HEK293T (cell line): ENCODE measurements around the gene MED12L.
"Not testable (repeated sequence)": the region's sequence is repeated elsewhere in the genome, so short reads cannot be mapped to it uniquely, and the experiment has no call there.

ENCODE experiments used
- CTCF ChIA-PET: fragments of 350-600 bp; formaldehyde crosslinking; extraction: SDS; loops from one replicate; lab custom pipeline; 2021; ENCODE audit warnings: antibody characterized with exemption, inconsistent platforms; lab: Yijun Ruan, JAX
- POLR2A ChIA-PET: fragments of 350-600 bp; formaldehyde crosslinking; extraction: SDS; loops from one replicate; lab custom pipeline; 2020; ENCODE audit warnings: antibody characterized with exemption, inconsistent platforms; lab: Yijun Ruan, JAX
- DNase-seq: peaks from one replicate; pipeline ENCODE4 v3.0.0; 2012; ENCODE audit warnings: mixed read lengths; ENCODE audit errors: extremely low spot score
- ARNT ChIP-seq: fragments of 450-650 bp; IDR thresholded peaks from 2 replicates; pipeline ENCODE4 v1.6.1; 2017; ENCODE audit warnings: mild to moderate bottlenecking
- BHLHE40 ChIP-seq: fragments of 450-650 bp; IDR thresholded peaks from 2 replicates; pipeline ENCODE4 v1.6.1; 2016; ENCODE audit warnings: mild to moderate bottlenecking, moderate library complexity, borderline replicate concordance
- CTBP1 ChIP-seq: fragments of 450-650 bp; IDR thresholded peaks from 2 replicates; pipeline ENCODE4 v1.6.1; 2016; ENCODE audit warnings: borderline replicate concordance
- ELF4 ChIP-seq: fragments of 450-650 bp; IDR thresholded peaks from 2 replicates; pipeline ENCODE4 v1.6.1; 2017; ENCODE audit warnings: antibody characterized with exemption
- FOXA1 ChIP-seq: fragments of 450-650 bp; IDR thresholded peaks from 2 replicates; pipeline ENCODE4 v1.6.1; 2016; ENCODE audit warnings: mild to moderate bottlenecking
- FOXK2 ChIP-seq: fragments of 450-650 bp; IDR thresholded peaks from 2 replicates; pipeline ENCODE4 v1.6.1; 2016; ENCODE audit warnings: mild to moderate bottlenecking
- FOXM1 ChIP-seq: fragments of 450-650 bp; IDR thresholded peaks from 2 replicates; pipeline ENCODE4 v1.6.1; 2017; ENCODE audit warnings: mild to moderate bottlenecking, borderline replicate concordance
- HDGF ChIP-seq: fragments of 450-650 bp; IDR thresholded peaks from 2 replicates; pipeline ENCODE4 v1.6.1; 2017; ENCODE audit warnings: antibody characterized with exemption, borderline replicate concordance
- L3MBTL2 ChIP-seq: fragments of 450-650 bp; conservative IDR thresholded peaks from 2 replicates; pipeline ENCODE4 v1.6.1; 2016; ENCODE audit warnings: mild to moderate bottlenecking
- LEF1 ChIP-seq: fragments of 450-650 bp; IDR thresholded peaks from 2 replicates; pipeline ENCODE4 v1.6.1; 2017; ENCODE audit warnings: mild to moderate bottlenecking, borderline replicate concordance
- NFRKB ChIP-seq: fragments of 450-650 bp; IDR thresholded peaks from 2 replicates; pipeline ENCODE4 v1.6.1; 2016; ENCODE audit warnings: mild to moderate bottlenecking, moderate library complexity
- PKNOX1 ChIP-seq: fragments of 450-650 bp; IDR thresholded peaks from 2 replicates; pipeline ENCODE4 v1.6.1; 2016
- SP1 ChIP-seq: fragments of 450-650 bp; IDR thresholded peaks from 2 replicates; pipeline ENCODE4 v1.6.1; 2017
- SUZ12 ChIP-seq: fragments of 450-650 bp; IDR thresholded peaks from 2 replicates; pipeline ENCODE4 v1.6.1; 2016; ENCODE audit warnings: mild to moderate bottlenecking
- TARDBP ChIP-seq: fragments of 450-650 bp; IDR thresholded peaks from 2 replicates; pipeline ENCODE4 v1.6.1; 2016
- ZNF384 ChIP-seq: fragments of 450-650 bp; IDR thresholded peaks from 2 replicates; pipeline ENCODE4 v1.6.1; 2016

The MED12L gene

GRCh38 chr3:151052756-151053155 lies 32.7 kb upstream of the MED12L start:
- no peak for TF ChIP-seq SUZ12
- TF ChIP-seq NFRKB = no peak
- no peak for TF ChIP-seq FOXK2
- TF ChIP-seq TARDBP = no peak
- no peak for TF ChIP-seq ZNF384
- TF ChIP-seq L3MBTL2 = no peak
- no peak for TF ChIP-seq BHLHE40
- TF ChIP-seq ELF4 = no peak
- TF ChIP-seq SP1 = no peak
- no peak for TF ChIP-seq ARNT
- no peak for TF ChIP-seq CTBP1
- no peak for TF ChIP-seq PKNOX1
- TF ChIP-seq HDGF = no peak
- no peak for TF ChIP-seq FOXM1
- TF ChIP-seq FOXA1 = no peak
- TF ChIP-seq LEF1 = no peak
- DNase-seq = no peak
- ChIA-PET POLR2A (no interaction called here), CTCF (interaction anchor here (0.8 kb wide), 1 partner anchor 12 kb away, joined by 4 read pairs; no protein-coding TSS in a partner anchor)

- CTCF ChIA-PET = no interaction called here
- POLR2A ChIA-PET = no interaction called here
- TF ChIP-seq L3MBTL2 = no peak
- no peak for TF ChIP-seq HDGF
- TF ChIP-seq FOXM1 = no peak
- DNase-seq = no peak
Observed at GRCh38 chr3:151058740-151059139, 26.7 kb upstream of the MED12L start.

- TF ChIP-seq SP1 (no peak), L3MBTL2 (no peak), ARNT (no peak), SUZ12 (no peak), ZNF384 (no peak)
- no peak for DNase-seq
- ChIA-PET CTCF (no interaction called here), POLR2A (no interaction called here)
Observed at GRCh38 chr3:151062611-151063010, 22.9 kb upstream of the MED12L start.

- no peak for DNase-seq
- ChIA-PET CTCF (interaction anchor here (1.5 to 1.9 kb wide), 2 partner anchors 10 to 89 kb away, joined by 3 to 7 read pairs; no protein-coding TSS in a partner anchor), POLR2A (no interaction called here)
- TF ChIP-seq NFRKB (no peak), CTBP1 (no peak), SP1 (no peak), L3MBTL2 (no peak), HDGF (no peak), ARNT (no peak), FOXM1 (no peak), SUZ12 (no peak), ELF4 (no peak), PKNOX1 (no peak), BHLHE40 (no peak), LEF1 (no peak), ZNF384 (no peak), FOXA1 (no peak), FOXK2 (no peak), TARDBP (no peak)
Observed at GRCh38 chr3:151067158-151067557, 18.3 kb upstream of the MED12L start.

- POLR2A ChIA-PET = interaction anchor here (0.9 kb wide), 1 partner anchor 13 kb away, joined by 3 read pairs; the partner anchor contains the start of gene MED12L
- DNase-seq = not testable (repeated sequence)
- CTCF ChIA-PET = interaction anchor here (1.2 kb wide), 1 partner anchor 10 kb away, joined by 3 read pairs; no protein-coding TSS in a partner anchor
Observed at GRCh38 chr3:151072842-151073241, 12.6 kb upstream of the MED12L start.

GRCh38 chr3:151074256-151074655 lies 11.2 kb upstream of the MED12L start:
- DNase-seq = no peak
- ChIA-PET POLR2A (no interaction called here), CTCF (no interaction called here)
- TF ChIP-seq L3MBTL2 (no peak), HDGF (no peak), SUZ12 (no peak), FOXM1 (no peak), FOXA1 (no peak), CTBP1 (no peak), PKNOX1 (no peak), BHLHE40 (no peak), FOXK2 (no peak), NFRKB (no peak), ARNT (no peak), SP1 (no peak)
